ENCODE data around the gene PDE6G.

PDE6G gene

DNA sequence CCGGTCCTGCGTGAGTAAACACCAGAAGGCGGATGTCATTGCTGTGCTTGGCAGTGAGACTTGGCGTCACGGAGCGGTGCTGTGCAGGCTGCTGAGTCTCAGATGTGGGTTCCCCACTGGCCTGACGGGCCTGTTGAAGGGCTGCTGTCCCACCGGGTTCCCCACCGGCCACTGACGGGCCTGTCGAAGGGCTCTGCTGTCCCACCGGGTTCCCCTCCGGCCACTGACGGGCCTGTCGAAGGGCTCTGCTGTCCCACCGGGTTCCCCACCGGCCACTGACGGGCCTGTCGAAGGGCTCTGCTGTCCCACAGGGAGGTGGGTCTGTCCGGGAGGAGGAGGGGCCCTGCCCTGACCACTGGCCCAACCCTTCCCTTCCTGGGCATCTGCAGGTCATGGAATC is 30.3 kb upstream of the PDE6G start:
- DNase-seq: no peak

DNA sequence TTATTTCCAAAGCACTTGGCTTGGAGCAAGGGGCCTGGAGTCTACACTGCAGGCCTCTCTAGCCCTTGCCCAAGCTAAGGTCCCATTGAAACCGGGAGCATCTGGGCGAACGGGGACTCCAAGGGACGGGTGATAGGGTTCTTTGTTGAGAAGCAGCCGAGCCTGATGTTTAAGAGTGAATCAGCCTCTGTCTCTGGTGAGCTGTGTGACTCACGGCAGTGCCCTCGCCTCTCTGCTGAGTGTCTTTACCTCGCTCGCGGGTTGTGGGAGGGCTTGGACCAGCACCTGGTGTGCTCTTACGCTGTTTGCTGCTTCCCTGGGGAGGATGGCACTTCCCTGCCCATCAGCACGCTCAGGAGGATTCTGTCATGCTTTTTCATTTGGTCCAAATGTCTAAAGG is 28.8 kb upstream of the PDE6G start:
- DNase-seq: no peak

DNA sequence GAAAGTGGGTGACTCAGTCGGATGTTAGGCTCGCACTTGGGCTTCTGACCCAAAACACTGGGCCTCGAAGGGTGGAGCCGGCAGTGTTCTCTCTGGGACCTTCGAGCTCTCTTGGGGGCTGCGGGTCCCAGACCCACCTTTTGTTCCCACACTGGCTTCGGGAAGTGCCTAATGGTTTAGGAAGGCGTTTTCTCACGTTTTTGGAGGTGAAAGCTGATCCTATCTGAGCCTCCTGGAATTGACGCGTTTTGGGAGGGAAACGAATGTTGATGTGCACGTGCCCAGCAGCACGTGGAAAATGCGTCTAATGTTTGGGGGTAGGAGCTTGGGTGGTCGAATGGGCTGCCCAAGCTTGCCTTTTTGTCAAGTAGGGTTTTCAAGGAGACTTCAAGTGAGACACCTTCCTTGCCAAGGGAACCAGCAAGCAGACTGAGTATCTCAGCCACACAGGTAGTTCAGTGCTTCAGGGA is 28.1 kb upstream of the PDE6G start:
- no peak for DNase-seq

DNA sequence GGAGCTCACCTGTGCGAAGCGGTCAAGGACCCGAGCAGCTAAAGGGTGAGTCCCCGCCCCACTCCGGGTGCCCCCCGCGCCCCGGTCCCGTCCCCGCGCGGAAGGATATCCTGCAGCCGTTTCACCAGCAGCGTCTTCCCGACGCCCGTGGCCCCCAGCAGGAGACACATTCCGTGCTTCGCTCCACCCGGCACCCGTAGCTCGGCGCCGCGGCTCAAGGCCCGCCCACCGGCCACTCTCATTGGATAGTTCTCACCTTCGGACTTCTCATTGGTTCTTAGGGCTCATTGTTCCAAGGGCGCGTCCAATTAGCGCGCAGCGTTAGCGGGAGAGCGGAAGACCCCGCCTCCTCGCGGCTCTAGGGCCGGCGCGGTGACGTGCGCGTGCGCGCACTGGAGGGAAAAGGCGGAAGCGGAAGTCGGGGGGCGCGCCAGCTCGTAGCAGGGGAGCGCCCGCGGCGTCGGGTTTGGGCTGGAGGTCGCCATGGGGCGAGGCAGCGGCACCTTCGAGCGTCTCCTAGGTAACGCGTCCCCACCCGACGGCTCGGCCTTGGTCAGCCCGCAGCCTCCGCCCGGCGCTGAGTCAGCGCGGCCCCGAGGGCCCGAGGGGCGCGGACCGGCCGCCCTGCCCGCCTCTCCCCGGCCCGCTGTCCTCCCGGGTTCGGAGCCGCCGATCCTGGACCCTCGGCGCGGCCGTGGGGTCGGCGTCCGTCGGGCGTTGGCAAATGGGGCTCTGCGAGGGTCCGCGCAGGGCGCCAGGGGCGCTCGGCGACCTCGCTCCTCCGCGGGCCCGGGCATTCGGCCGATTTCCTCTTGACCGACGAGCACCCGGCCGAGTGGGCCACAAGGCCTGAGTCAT is 27.5 kb upstream of the PDE6G start, which contains the start of the genes ARL16 and HGS:
TSS of gene ARL16 (minus strand) at position 214 of the 858 bp plus-strand sequence. CDS start at position 170, 44 bp downstream.
TSS of gene HGS (plus strand) at position 428 of the 858 bp plus-strand sequence. CDS start at position 484, 56 bp downstream.
- DNase-seq: peak; percentile 97

DNA sequence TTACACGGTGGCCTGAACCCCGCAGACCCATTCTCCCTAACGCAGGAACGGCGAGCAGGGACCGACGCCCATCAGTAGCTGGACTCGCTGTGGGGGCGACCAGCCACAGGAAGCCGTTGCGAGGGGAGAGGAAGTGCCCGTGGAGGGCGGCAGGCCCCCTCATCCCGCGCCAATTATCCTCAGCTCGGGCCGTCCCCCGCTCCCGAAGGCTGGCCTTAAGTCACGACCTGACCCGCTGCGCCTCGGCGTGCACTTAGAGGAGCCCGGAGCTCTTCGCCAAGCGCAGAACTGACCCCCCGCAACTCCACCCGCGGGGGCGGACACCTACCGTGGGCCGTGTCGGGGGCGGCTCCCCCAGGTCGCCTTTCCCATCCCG is 26.9 kb upstream of the PDE6G start:
- DNase-seq: no peak

DNA sequence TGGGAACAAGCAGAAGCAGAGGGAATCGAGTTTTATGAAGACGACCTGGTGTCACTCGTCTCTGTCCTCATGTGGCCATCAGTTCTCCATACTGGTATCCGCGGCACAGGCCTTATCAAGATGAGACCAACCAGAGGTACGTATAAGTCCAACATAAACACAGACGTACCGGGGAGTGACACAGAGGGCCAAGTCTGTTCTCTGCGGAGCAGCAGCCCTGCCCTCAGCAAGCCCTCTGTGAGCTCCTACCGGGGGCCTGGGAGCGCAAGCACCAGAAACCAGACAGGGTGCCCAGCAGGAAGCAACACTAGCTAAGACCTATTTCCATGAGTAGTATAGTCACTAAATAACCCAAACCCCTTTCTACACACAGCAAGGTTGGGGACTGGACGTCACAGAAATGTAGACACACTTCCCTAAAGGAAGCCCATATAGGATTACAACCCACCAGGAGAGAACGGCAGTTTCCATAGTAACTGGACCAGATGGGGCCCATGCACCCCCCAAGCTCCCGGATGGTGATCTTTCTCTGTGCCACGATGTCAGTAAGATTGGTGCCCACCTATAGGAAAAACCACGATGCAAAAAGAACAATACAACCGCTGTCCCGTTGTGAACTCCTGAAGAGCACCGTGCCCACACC is 26.3 kb upstream of the PDE6G start:
- DNase-seq: no peak

DNA sequence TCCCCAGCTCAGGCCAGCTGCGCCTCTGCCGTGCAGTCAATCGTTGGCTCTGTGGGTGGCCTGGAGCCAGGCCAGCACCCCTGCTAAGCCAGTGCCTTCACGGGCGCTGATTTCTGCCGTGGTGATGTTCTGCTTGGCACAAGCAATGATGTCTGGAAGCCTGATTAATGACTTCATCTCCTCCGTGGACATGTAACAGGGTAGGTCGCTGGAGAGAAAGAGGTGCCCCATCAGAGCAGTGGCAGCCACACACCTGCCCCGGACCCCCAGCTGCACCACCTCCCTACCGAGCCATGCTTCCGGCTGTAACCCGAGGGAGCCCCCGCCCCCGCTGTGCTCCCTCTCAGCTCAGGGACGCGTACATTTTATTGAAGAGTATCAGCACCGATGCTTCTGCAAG is 25.3 kb upstream of the PDE6G start:
- DNase-seq: no peak

DNA sequence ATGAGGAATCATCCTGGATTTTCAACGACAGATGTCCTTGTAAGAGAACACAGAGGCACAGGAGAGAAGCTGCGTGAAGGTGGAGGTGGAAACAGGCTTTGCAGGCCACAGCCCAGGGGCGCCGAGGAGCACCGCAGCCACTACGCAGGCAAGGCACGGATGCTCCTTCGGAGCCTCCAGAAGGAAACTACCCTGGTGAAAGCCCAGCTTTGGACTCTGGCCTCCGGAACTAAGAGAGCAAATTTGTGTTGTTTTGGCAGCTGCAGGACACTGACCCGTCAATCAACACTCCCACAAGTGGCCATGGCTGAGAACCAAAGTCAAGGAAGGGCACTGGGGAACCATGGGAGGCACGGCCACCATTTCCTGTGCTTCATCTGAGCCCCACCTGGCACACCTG is 23.8 kb upstream of the PDE6G start:
- DNase-seq: no peak

DNA sequence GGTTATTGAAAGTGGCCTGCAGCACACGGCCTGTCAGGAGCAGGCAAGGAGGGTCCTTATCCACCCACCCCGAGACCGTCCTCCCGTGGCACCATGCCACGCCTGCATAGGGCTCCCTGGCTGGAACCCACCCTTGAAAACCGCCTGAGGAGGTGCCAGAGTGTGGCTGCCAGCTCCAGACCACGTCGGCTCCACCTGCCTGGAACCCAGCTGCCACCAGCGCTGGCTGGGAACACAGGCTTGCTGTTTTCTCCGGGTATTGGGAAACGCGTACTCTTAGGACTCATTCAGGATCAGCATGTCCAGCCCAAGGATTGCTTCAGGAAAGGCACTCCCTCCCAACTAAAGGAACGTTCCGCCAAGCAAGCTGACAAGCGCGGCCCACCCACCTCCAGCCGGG is 20.6 kb upstream of the PDE6G start:
- no peak for DNase-seq

DNA sequence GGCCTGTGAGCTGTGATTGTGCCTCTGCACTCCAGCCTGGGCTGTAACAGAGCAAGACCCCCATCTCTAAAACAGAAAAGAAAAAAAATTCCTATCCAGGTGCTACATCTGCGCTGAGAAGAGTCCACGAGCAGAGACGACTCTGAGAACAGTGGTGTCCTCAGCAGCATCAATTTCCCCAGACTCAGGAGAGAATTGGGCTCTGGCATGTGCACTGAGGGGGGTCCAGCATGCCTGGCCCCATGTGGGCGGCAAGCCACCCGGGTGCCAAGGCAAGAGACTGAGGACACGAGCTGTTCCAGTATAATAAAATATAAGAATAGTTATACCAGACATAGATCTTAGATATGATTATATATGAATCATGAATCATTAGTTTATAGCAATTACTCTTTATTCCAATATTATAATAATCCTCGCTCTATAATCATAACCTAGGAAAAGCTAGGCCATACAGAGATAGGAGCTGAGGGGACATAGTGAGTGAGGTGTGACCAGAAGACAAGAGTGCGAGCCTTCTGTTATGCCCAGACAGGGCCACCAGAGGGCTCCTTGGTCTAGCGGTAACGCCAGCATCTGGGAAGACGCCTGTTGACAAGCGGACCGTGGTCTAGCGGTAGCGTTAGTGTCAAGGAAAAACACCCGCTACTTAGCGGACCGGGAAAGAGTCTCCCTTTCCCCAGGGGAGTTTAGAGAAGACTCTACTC is 19.3 kb upstream of the PDE6G start:
- peak; percentile 6 for DNase-seq

DNA sequence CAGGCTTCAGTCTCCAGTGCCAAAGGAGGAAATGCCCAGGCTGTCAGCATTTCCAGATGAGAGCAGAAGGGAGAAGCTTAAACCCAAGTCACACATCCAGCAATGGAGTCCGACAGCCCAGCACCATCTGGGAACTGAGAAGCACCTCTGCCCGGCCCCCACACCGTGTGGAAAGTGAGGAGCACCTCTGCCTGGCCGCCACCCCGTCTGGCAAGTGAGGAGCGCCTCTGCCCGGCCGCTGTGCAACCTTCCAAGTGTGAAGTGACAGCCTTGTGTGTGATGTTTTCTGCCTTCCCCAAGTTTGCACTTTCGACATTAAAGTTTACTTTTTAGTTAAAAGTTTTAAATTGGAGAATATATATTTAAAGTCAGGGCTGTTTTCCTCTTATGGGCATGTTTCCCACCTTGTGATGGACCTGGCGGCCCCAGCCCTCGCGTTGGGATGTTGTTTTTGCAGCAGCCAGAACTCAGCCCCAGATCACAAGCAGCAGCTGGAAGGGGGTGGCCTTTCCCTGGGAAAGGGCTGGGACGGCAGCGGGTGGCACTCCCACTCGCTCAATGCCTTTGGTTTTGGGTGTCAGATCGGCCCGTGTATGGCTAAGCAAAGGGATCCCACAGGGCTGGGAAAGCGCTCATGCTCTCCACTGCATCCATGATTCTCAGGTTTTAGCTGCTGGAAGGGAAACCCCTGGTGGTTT is 17.4 kb upstream of the PDE6G start:
- DNase-seq: no peak

DNA sequence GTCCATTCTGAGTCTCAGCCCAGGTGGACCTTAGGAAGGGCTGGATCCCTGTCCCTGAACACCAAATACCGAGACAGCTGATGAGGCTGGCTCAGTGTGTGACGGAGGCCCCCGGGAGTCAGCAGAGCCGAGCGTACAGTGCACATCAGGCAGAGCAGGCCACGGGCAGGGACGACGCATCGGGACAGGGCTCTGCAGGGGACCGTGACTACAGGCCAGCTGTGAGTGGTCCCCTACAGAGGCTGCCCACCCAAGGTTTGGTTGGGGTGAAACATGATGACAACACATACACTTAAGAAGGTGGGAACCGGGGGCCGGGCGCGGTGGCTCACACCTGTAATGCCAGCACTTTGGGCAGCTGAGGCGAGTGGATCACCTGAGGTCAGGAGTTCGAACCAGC is 16.6 kb upstream of the PDE6G start:
- no peak for DNase-seq

DNA sequence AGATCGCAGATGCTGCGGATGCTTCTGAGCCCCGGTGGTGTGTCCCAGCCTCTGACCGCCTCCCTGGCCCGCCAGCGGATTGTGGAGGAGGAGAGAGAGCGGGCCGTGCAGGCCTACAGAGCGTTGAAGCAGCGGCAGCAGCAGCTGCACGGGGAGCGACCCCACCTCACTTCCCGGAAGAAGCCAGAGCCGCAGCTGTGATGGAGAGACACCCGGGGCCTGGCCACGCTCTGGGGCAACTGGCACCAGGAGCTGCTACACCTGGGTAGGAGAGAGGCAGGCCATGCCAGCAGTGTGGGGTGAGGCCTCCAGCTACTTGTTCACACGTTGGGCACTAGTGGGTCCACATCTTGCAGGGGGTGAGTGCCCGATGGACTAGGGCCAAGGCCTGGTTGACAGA is 16.2 kb upstream of the PDE6G start:
- no peak for DNase-seq

DNA sequence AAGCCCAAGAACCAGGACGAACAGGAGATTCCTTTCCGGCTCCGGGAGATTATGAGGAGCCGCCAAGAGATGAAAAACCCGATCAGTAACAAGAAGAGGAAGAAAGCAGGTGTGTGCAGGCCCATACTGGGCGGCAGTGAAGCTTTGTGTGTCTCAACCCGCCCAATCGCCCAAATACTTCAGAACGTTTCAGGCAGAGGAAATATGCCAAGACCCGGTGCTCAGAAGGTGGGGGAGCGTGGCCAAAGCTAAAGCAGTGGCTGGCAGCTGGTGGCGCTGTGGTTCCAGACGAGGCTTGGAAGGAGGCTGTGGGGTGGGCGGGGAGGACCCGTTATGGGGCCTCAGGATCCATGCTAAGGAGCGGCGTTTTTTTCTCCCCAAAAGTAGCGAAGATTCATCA is 11.4 kb upstream of the PDE6G start:
- DNase-seq: no peak

DNA sequence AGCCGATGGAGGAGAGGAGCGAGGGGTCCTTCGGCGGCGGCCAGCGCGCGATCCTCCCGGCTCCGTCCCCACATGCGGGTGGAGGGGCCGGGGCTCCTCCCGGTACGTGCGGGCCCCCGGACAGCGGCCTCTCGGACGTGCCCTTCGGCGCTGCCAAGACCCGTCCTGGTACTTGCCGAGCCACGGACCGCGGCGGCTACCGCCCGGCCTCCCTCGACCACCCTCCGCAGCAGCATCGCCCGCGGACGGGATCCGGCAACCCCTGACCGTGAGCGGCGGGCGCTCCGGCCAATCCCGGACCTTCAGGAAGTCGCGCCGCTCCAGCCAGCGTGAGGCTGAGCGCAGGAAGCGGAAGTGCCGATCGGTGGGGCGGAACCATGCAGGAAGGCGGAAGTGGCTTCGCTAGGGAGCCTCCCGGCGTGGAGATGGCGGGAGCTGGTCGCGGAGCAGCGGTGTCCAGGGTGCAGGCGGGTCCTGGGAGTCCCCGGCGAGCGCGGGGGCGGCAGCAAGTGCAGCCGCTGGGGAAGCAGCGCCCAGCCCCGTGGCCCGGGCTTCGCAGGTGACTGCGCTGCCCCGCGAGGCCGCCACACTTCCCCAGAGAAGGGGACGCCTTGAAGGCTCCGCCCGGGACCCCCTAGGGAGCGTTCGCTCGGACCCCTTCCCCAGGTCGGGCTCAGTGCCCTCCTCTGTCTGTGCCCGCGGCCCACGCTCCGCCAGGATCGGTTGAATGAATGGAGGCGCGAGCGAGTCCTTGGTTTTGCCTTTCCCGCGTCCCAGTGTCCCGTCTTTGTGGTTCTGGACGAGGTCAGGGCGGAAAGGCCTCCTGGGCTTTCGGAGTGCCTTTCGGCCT is 10.2 kb upstream of the PDE6G start, which contains the start of the genes CCDC137 and OXLD1:
TSS of gene CCDC137 (plus strand) at position 396 of the 850 bp plus-strand sequence. CDS start at position 426, 30 bp downstream.
TSS of gene OXLD1 (minus strand) at position 264 of the 850 bp plus-strand sequence. CDS start at position 236, 28 bp downstream.
- DNase-seq: peak; percentile 83

DNA sequence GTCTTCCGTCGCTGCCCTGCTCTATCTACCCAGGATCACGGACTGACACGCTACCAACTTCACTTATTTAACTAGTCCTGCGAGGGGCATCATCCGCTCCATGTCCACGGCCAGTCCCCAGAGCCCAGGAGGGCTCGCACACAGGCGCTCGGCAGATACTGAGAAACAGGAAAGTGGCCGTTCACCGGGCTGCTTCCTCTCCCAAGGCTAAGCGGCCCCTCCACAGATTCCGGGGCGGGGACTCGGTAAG is 9.7 kb upstream of the PDE6G start:
- peak; percentile 45 for DNase-seq

DNA sequence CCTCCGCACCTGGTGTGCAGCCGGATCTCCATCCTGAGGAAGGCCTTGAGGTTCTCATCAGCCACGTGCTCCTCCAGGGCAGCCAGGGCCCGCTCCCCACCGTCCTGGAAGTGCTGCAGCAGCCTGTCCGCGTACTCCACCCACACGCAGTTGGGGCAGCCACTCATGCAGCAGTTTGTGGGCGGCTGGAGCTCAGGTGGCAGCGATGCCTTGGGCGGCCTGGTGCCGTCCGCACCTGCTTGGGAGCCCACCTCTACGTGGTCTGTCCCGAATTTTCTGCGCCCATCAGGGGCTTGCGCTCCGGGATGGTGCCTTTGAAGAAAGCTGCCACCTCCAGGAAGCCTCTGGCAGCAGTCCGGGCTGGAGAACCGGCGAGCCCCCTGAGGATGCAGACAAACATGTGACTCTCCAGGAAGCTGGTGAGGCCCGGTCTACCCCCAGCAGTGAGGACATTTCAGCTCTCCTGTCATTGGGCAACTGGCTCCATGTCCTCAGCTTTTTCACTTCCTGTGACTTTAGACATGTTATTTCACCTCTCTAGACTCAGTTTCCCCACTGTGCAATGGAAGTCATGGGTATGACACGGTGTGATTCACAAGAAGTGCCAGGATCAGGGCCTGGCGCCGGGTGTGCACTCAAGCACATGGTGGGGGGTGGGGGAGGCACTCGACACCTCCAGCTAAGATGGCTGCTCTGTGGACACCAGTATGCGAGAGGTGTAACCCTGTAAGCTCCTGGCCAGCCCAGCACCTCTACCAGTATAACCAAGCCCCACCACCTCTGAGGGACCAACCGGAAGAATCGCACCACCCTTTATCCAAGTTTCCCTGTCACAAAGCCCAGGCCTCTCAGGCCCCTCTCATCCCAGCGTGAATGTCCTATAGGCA is 9.1 kb upstream of the PDE6G start:
- no peak for DNase-seq

DNA sequence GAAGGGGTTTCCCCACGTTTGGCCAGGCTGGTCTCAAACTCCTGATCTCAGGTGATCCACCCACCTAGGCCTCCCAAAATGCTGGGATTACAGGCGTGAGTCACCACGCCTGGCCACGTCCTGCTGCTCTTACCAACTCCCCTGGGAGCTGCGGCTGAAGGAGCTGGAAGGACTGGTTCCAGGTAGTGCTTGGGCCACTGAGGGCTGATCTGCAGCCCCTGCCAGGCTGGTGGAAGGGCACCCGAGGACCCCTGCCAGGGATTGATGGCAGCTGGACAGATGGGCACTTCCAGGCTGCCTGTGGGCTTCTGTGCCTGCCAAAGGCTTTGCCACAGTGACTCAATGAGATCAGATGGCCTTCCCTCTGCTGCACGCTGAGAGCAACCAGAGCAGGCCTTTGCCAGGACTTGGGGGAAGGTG is 7.7 kb upstream of the PDE6G start:
- no peak for DNase-seq

DNA sequence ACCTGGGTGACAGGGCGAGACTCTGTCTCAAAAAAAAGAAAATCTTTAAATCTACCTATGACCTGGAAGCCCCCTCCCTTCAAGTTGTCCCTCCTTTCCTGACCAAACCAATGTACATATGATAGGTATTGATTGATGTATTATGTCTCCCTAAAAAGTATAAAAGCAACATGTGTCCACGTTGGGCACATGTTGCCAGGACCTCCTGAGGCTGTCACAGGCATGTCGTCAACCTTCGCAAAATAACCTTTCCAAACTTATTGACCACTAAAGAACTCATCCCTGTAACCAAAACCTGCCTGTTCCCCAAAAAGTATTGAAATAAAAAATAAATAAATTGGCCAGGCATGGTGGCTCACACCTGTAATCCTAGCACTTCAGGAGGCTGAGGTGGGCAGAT is 5.7 kb upstream of the PDE6G start:
- no peak for DNase-seq

DNA sequence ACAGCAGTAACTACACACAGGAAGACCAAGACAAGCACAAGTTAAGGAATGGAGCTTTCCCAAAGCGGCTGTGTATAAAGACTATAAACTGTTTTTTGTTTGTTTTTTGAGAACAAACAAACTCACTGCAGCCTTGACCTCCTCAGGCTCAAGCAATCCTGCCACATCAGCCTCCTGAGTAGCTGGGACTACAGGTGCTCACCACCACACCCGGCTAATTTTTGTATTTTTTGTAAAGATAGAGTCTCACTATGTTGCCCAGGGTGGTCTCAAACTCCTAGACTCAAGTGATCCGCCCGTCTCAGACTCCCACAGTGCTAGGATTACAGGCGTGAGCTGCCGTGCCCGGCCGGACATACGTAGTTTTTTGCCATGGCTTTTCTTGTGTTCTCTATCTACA is 4.1 kb upstream of the PDE6G start:
- DNase-seq: no peak

DNA sequence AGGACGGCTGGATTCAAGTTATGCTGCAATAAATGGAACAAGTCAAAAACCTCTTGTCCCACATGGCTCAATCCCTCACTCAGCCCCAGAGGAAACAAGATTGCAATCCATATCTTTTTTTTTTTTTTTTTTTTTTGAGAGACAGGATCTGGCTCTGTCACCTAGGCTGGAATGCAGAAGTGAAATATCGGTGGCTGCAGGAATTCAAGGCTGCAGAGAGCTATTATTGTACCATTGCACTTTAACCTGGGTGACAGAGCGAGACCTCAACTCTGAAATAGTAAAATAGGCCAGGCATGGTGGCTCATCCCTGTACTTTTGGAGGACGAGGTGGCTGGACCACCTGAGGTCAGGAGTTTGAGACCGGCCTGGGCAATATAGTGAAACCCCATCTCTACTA is 2.7 kb upstream of the PDE6G start:
- no peak for DNase-seq
